Body of pancreas (tissue), 4 donors: Measurements from ENCODE around the gene DTX1. TPM values are rescaled to one million over a fixed set of nuclear protein-coding genes. Genes with fewer than 3 reads are reported as not detected.

Source experiments
- ATAC-seq: fragments of 150-250 bp; one replicate; pipeline ENCODE4 v1.9.1; 2016
- DNase-seq, 4 donors: peaks; one replicate each; pipeline ENCODE4 v3.0.0-alpha.2; 2019
- H3K27ac ChIP-seq, 4 donors: fragments of 200-600 bp; sonication (generic); 1 replicate in 3 of 4; 2 replicates in 1 of 4; pipeline versions ENCODE4 v1.5.1 to v1.6.1; 2016 to 2019; ENCODE audit warnings: mild to moderate bottlenecking in 1 of 4, mixed read lengths in 1 of 4, moderate library complexity in 1 of 4
- H3K27me3 ChIP-seq, 2 donors: fragments of 200-600 bp; sonication (generic); one replicate each; pipeline ENCODE4 v1.6.0; 2016; ENCODE audit warnings: mild to moderate bottlenecking in 1 of 2
- H3K36me3 ChIP-seq, 2 donors: fragments of 200-600 bp; sonication (generic); replicated peaks in 1 of 2; 2 replicates each; pipeline ENCODE4 v1.5.1; 2016; ENCODE audit warnings: low read depth in 2 of 2; ENCODE audit not compliant: insufficient read depth in 1 of 2
- H3K4me1 ChIP-seq: fragments of 200-600 bp; sonication (generic); one replicate; pipeline ENCODE4 v1.6.0; 2016
- H3K4me3 ChIP-seq, 2 donors: fragments of 200-600 bp; sonication (generic); 1 replicate in 1 of 2; 2 replicates in 1 of 2; pipeline ENCODE4 v1.5.1; 2016 to 2019
- H3K9me3 ChIP-seq, 3 donors: fragments of 200-600 bp; sonication (generic); 1 replicate in 2 of 3; 2 replicates in 1 of 3; pipeline ENCODE4 v1.5.1; 2016
- POLR2A ChIP-seq, 3 donors: fragments of 450-650 bp; IDR thresholded peaks; one replicate each; pipeline ENCODE4 v1.6.1; 2016; ENCODE audit warnings: antibody characterized with exemption in 3 of 3, mild to moderate bottlenecking in 2 of 3
- WGBS, 2 donors: methylation state at CpG; one replicate each; pipeline ENCODE4 v1.1.5; 2017; 5-methylcytosine and 5-hydroxymethylcytosine counted together
- intact Hi-C: fragments of 100-400 bp; cut with DNase I; formaldehyde crosslinking; loops from one replicate; pipeline ENCODE4 v1.15.1; 2023
- total RNA-seq, 2 donors: library from RNA; depleted of rRNA; stranded (reverse); fragments of >200 nt; gene quantifications; one replicate each; pipeline ENCODE4 v1.1.0, GENCODE V29; 2016
- TF ChIP-seq, protein P1 (sequence below), 7 experiments: fragments of 450-650 bp in 4 of 7; fragments of 200-600 bp in 3 of 7; sonication (generic) in 3 of 7; IDR thresholded peaks; one replicate each; pipeline ENCODE4 v1.5.1; 2016 to 2019; ENCODE audit warnings: antibody characterized with exemption in 7 of 7

Gene DTX1
- total RNA-seq, 2 donors from 2014 or later: 11.9 to 17.5 TPM

- Histone ChIP-seq H3K4me1 (peaks cover 19% of the 10 kb centered on the region), H3K27ac (peak overlapping the region in 2 of 4 donors; percentile 55 to 57), H3K9me3 (no peaks in the 10 kb centered on the region), H3K36me3 (no peaks in the 10 kb centered on the region), H3K4me3 (no peak overlapping the region), H3K27me3 (peaks cover 0 to 7% of the 10 kb centered on the region in 2 donors)
- intact Hi-C loops: loop anchor here (5.0 kb wide), 1 partner anchor 37 kb away; no protein-coding TSS in a partner anchor
- 75 to 78% methylated on average over 11 to 13 of the region's 13 CpGs for WGBS, 2 donors
- DNase-seq (no peak), ATAC-seq (no peak)
- TF ChIP-seq, protein P1, sequence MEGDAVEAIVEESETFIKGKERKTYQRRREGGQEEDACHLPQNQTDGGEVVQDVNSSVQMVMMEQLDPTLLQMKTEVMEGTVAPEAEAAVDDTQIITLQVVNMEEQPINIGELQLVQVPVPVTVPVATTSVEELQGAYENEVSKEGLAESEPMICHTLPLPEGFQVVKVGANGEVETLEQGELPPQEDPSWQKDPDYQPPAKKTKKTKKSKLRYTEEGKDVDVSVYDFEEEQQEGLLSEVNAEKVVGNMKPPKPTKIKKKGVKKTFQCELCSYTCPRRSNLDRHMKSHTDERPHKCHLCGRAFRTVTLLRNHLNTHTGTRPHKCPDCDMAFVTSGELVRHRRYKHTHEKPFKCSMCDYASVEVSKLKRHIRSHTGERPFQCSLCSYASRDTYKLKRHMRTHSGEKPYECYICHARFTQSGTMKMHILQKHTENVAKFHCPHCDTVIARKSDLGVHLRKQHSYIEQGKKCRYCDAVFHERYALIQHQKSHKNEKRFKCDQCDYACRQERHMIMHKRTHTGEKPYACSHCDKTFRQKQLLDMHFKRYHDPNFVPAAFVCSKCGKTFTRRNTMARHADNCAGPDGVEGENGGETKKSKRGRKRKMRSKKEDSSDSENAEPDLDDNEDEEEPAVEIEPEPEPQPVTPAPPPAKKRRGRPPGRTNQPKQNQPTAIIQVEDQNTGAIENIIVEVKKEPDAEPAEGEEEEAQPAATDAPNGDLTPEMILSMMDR (IDR thresholded peaks at IDR 0.05): no peak
- no peak for TF ChIP-seq POLR2A (IDR thresholded peaks at IDR 0.05)
These were observed 743 bp upstream of the DTX1 start for GRCh38 chr12:113055594-113056380.

- no peak for DNase-seq
- no peak for TF ChIP-seq POLR2A (IDR thresholded peaks at IDR 0.05)
- TF ChIP-seq, protein P1 (IDR thresholded peaks at IDR 0.05): no peak
- H3K27ac ChIP-seq: peak overlapping the region in 2 of 4 donors; percentile 55 to 57
- H3K27me3 ChIP-seq: peaks cover 0 to 7% of the 10 kb centered on the region in 2 donors
- no peak for ATAC-seq
- H3K4me3 ChIP-seq: peak overlapping the region; percentile 36 to 45
- intact Hi-C loops: loop anchor here (5.0 kb wide), 1 partner anchor 36 kb away; no protein-coding TSS in a partner anchor
- WGBS, 2 donors: 8 to 13% methylated on average over 8 of the region's 8 CpGs
- H3K4me1 ChIP-seq: peaks cover 19% of the 10 kb centered on the region
- H3K36me3 ChIP-seq: no peaks in the 10 kb centered on the region
- no peaks in the 10 kb centered on the region for H3K9me3 ChIP-seq
These were observed 224 bp upstream of the DTX1 start for GRCh38 chr12:113056381-113056630.

- DNase-seq (no peak), ATAC-seq (peak; percentile 21)
- H3K27ac ChIP-seq: peak overlapping the region in 3 of 4 donors; percentile 20 to 57 (median 55)
- peaks cover 0 to 7% of the 10 kb centered on the region in 2 donors for H3K27me3 ChIP-seq
- TF ChIP-seq, protein P1 (IDR thresholded peaks at IDR 0.05): no peak
- TF ChIP-seq POLR2A (IDR thresholded peaks at IDR 0.05): no peak
- WGBS, 2 donors: 72 to 91% methylated on average over 18 to 44 of the region's 44 CpGs
- peaks cover 19% of the 10 kb centered on the region for H3K4me1 ChIP-seq
- no peak overlapping the region for H3K4me3 ChIP-seq
- no peaks in the 10 kb centered on the region for H3K9me3 ChIP-seq
- intact Hi-C loops: loop anchor here (5.0 kb wide), 1 partner anchor 34 kb away; no protein-coding TSS in a partner anchor
- H3K36me3 ChIP-seq: no peaks in the 10 kb centered on the region
These were observed 1.3 kb downstream of the DTX1 start for GRCh38 chr12:113057565-113058485.

DNA sequence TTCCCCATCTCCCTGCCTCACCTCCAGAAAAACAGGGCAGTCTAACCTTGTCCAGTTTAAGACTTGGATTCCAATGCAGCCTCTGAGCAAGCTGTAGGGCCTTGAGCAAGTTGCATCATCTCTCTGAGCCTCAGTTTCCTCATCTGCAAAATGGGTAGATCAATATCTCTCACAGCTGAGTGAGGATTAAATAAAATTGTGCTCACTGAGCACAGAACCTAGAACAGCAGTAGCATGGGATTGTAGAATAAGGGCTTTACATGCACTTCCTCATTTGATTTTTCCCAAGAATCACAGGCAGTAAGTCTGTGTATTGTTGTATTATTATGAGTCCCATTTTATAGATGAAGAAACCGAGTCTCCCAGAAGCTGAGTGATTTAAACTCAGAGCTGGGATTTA, 2.0 kb downstream of the DTX1 start:
- Histone ChIP-seq H3K27me3 (peaks cover 0 to 7% of the 10 kb centered on the region in 2 donors), H3K4me3 (no peak overlapping the region), H3K9me3 (no peaks in the 10 kb centered on the region), H3K4me1 (peaks cover 19% of the 10 kb centered on the region), H3K27ac (no peak overlapping the region), H3K36me3 (no peaks in the 10 kb centered on the region)
- intact Hi-C loops: loop anchor here (5.0 kb wide), 1 partner anchor 34 kb away; no protein-coding TSS in a partner anchor
- 84 to 94% methylated on average over 1 of the region's 1 CpG for WGBS, 2 donors
- DNase-seq (no peak), ATAC-seq (no peak)
- no peak for TF ChIP-seq POLR2A (IDR thresholded peaks at IDR 0.05)
- TF ChIP-seq, protein P1 (IDR thresholded peaks at IDR 0.05): no peak
